22Rv1 (cell line): ENCODE results near the gene TLNRD1.

Experiments used
- ZFX ChIP-seq: fragments of 450-650 bp; IDR thresholded peaks from 2 replicates; pipeline ENCODE4 v1.6.1; 2017; ENCODE audit warnings: antibody characterized with exemption, borderline replicate concordance
- TF ChIP-seq, protein P1 (sequence below): fragments of 450-650 bp; IDR thresholded peaks from 2 replicates; pipeline ENCODE4 v1.5.1; 2017; ENCODE audit warnings: mild to moderate bottlenecking

- TF ChIP-seq, protein P1, sequence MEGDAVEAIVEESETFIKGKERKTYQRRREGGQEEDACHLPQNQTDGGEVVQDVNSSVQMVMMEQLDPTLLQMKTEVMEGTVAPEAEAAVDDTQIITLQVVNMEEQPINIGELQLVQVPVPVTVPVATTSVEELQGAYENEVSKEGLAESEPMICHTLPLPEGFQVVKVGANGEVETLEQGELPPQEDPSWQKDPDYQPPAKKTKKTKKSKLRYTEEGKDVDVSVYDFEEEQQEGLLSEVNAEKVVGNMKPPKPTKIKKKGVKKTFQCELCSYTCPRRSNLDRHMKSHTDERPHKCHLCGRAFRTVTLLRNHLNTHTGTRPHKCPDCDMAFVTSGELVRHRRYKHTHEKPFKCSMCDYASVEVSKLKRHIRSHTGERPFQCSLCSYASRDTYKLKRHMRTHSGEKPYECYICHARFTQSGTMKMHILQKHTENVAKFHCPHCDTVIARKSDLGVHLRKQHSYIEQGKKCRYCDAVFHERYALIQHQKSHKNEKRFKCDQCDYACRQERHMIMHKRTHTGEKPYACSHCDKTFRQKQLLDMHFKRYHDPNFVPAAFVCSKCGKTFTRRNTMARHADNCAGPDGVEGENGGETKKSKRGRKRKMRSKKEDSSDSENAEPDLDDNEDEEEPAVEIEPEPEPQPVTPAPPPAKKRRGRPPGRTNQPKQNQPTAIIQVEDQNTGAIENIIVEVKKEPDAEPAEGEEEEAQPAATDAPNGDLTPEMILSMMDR, result no peak
- TF ChIP-seq ZFX, result no peak
Measured at GRCh38 chr15:80967991-80968510, 32.7 kb upstream of the TLNRD1 start.
